ENCODE results near the gene NPL.

The NPL gene

GRCh38 chr1:182779530-182779929 lies 10.0 kb upstream of the NPL start:
- no peak for TF ChIP-seq NFIC (IDR thresholded peaks at IDR 0.05)

- TF ChIP-seq FOXM1 (IDR thresholded peaks at IDR 0.05; ENCODE audit: borderline replicate concordance, low read depth) (no peak), YY1 (IDR thresholded peaks at IDR 0.05; ENCODE audit: low read depth) (no peak), USF1 (IDR thresholded peaks at IDR 0.05) (no peak), RAD21 (IDR thresholded peaks at IDR 0.05; ENCODE audit: low read depth) (peak; percentile 74)
Observed at GRCh38 chr1:182781841-182782586, 7.6 kb upstream of the NPL start.

- TF ChIP-seq NFIC (IDR thresholded peaks at IDR 0.05) = no peak
- TF ChIP-seq USF1 (IDR thresholded peaks at IDR 0.05) = no peak
- TF ChIP-seq RAD21 (IDR thresholded peaks at IDR 0.05; ENCODE audit: low read depth) = no peak
Observed at GRCh38 chr1:182782587-182782913, 7.0 kb upstream of the NPL start.

GRCh38 chr1:182783068-182783467 lies 6.5 kb upstream of the NPL start:
- TF ChIP-seq YY1 (IDR thresholded peaks at IDR 0.05; ENCODE audit: low read depth) = no peak
- no peak for TF ChIP-seq EP300 (IDR thresholded peaks at IDR 0.05; ENCODE audit: borderline replicate concordance)
- no peak for TF ChIP-seq CEBPB (IDR thresholded peaks at IDR 0.05)
- TF ChIP-seq TAF1 (IDR thresholded peaks at IDR 0.05; ENCODE audit: low read depth) = no peak
- no peak for TF ChIP-seq USF1 (IDR thresholded peaks at IDR 0.05)
- TF ChIP-seq ZBTB7A (IDR thresholded peaks at IDR 0.05; ENCODE audit: low read depth) = no peak
- no peak for TF ChIP-seq REST (IDR thresholded peaks at IDR 0.05; ENCODE audit: low read depth)
- no peak for TF ChIP-seq RAD21 (IDR thresholded peaks at IDR 0.05; ENCODE audit: low read depth)
- TF ChIP-seq CREB1 (IDR thresholded peaks at IDR 0.05; ENCODE audit: low read depth) = no peak
- no peak for TF ChIP-seq TEAD4 (IDR thresholded peaks at IDR 0.05)
- no peak for TF ChIP-seq TCF12 (IDR thresholded peaks at IDR 0.05; ENCODE audit: low read depth)
- no peak for TF ChIP-seq EGR1 (IDR thresholded peaks at IDR 0.05)
- TF ChIP-seq NFIC (IDR thresholded peaks at IDR 0.05) = no peak
- no peak for TF ChIP-seq FOXM1 (IDR thresholded peaks at IDR 0.05; ENCODE audit: borderline replicate concordance, low read depth)
- no peak for TF ChIP-seq MAX (IDR thresholded peaks at IDR 0.05)

- TF ChIP-seq RAD21 (IDR thresholded peaks at IDR 0.05; ENCODE audit: low read depth) = peak; percentile 92
- no peak for TF ChIP-seq TCF12 (IDR thresholded peaks at IDR 0.05; ENCODE audit: low read depth)
Observed at GRCh38 chr1:182784556-182785171, 4.9 kb upstream of the NPL start.

GRCh38 chr1:182785181-182785580 lies 4.4 kb upstream of the NPL start:
- TF ChIP-seq TAF1 (IDR thresholded peaks at IDR 0.05; ENCODE audit: low read depth) (no peak), REST (IDR thresholded peaks at IDR 0.05; ENCODE audit: low read depth) (no peak), USF1 (IDR thresholded peaks at IDR 0.05) (no peak), TCF12 (IDR thresholded peaks at IDR 0.05; ENCODE audit: low read depth) (no peak), CREB1 (IDR thresholded peaks at IDR 0.05; ENCODE audit: low read depth) (no peak)

All from Ishikawa (cell line).